NCI-H345 treated with DMSO at 0.1 percent for 48 hours (cell line): ENCODE data around the gene LRP4.
"Not testable (repeated sequence)": the region's sequence is repeated elsewhere in the genome, so short reads cannot be mapped to it uniquely, and the experiment has no call there.

Experiments
- DNase-seq: peaks from one replicate; lab custom pipeline; 2025; ENCODE audit not compliant: unreplicated experiment; lab: John Stamatoyannopoulos, UW

Gene LRP4, protein sequence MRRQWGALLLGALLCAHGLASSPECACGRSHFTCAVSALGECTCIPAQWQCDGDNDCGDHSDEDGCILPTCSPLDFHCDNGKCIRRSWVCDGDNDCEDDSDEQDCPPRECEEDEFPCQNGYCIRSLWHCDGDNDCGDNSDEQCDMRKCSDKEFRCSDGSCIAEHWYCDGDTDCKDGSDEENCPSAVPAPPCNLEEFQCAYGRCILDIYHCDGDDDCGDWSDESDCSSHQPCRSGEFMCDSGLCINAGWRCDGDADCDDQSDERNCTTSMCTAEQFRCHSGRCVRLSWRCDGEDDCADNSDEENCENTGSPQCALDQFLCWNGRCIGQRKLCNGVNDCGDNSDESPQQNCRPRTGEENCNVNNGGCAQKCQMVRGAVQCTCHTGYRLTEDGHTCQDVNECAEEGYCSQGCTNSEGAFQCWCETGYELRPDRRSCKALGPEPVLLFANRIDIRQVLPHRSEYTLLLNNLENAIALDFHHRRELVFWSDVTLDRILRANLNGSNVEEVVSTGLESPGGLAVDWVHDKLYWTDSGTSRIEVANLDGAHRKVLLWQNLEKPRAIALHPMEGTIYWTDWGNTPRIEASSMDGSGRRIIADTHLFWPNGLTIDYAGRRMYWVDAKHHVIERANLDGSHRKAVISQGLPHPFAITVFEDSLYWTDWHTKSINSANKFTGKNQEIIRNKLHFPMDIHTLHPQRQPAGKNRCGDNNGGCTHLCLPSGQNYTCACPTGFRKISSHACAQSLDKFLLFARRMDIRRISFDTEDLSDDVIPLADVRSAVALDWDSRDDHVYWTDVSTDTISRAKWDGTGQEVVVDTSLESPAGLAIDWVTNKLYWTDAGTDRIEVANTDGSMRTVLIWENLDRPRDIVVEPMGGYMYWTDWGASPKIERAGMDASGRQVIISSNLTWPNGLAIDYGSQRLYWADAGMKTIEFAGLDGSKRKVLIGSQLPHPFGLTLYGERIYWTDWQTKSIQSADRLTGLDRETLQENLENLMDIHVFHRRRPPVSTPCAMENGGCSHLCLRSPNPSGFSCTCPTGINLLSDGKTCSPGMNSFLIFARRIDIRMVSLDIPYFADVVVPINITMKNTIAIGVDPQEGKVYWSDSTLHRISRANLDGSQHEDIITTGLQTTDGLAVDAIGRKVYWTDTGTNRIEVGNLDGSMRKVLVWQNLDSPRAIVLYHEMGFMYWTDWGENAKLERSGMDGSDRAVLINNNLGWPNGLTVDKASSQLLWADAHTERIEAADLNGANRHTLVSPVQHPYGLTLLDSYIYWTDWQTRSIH (N-terminal part only)

DNA sequence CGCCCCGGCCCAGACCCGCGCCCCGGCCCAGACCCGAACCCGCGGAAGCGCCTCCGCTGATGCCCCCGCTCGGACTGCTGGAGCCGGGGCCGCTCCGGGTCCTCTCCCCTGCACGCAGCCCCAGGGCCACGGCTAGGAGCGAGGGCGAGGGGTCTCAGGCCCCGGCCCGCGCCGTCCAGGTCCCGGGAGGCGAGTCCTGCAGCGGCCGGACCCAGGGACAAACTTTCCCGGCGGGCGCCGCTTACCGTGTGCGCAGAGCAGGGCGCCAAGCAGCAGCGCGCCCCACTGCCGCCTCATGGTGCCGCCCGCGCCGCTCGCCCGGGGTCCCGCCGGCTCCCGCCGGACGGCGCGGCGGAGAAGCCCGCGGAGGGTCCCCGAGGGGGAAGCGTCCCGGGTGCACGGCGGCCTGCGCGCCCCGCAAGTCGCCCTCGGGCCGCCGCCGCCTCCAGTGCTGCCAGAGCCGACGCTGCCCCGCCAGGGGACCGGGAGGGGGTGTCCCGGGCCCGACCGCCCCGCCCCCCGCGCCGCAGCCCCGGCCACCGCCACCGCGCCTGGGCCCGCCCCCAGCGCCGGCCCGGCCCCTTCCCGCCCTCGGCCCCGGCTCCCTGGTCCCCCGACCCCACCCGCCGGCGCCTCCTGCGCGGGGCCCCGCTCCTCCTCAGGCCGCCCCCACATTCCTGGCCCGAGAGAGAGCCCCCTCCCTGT is at the start of gene LRP4:
Gene LRP4, minus strand, starts transcription at position 468 of the 705 bp plus-strand sequence. Its CDS starts 171 bp downstream, at position 297.
- DNase-seq = no peak

GRCh38 chr11:46967962-46968361 is 49.6 kb upstream of the LRP4 start:
- no peak for DNase-seq

- DNase-seq = no peak
Measured at GRCh38 chr11:46966773-46967172, 48.4 kb upstream of the LRP4 start.

DNA sequence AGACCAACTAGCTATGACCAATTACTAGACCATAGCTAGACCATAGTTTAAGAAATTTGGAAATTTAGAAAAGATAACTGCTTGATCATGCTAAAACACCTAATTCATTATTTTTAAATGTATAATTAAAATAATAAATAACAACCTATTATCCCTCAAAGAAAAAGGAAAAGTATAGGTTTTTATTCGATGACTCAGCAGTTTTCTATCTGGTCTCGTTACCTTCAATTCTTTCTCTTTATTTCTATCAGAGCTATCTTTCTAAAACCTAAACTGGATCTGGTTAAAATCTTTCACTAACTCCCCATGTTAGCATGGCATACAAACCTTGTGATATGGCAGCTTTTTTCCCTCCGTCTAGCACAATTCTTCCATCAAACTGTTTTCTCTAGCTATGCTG is 45.5 kb upstream of the LRP4 start:
- no peak for DNase-seq

DNA sequence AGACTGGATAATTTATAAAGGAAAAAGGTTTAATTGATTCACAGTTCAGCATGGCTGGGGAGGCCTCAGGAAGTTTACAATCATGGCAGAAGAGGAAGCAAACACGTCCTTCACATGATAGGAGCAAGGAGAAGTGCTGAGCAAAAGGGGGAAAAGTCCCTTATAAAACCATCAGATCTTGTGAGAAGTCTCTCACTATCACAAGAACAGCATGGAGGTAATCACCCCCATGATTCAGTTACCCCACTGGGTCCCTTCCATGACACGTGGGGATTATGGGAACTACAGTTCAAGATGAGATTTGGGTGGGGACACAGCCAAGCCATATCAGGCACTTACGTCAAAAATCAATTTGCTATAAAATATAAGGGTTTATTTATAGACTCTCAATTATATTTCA is 43.5 kb upstream of the LRP4 start:
- DNase-seq = not testable (repeated sequence)

GRCh38 chr11:46961041-46961440 is 42.7 kb upstream of the LRP4 start:
- no peak for DNase-seq

GRCh38 chr11:46958777-46959176 is 40.4 kb upstream of the LRP4 start:
- DNase-seq = no peak

DNA sequence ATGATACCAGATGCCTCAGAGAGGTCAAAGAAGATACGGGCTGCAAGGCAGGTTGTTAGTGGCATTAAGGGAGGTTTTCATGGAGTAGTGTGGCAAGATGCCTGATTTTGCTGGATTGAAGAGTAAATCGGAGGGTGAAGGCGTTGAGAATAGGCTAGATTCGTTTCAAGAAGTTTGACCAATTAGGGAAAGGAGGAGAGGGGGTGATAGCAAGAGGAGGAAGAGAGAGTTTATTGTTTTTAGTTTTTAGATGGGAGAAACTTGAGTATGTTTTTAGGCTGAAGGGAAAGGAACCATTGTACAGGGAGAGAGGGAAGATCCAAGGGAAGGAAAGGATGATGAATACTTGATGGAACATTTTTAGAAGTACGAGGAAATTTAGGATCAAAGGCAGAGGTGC is 34.7 kb upstream of the LRP4 start:
- no peak for DNase-seq

DNA sequence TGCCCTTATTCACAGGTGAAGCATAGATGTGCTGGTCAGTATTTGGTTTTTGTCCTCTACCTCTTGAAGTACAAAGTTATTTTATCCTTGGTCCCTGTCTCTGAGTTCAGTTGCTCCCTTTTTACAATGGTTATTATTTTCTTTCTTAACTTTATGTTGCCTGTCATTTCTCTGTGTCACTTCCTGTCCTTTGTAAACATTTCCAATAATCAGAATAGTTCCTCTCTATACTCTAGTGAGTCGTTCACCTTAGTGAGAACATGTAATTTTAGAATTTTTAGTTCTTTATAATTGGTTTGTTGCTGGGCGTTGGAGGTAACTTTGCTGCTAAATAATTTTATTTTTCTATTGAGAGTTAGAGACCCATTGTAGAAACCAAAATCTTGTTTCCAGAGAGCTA is 34.2 kb upstream of the LRP4 start:
- no peak for DNase-seq

DNA sequence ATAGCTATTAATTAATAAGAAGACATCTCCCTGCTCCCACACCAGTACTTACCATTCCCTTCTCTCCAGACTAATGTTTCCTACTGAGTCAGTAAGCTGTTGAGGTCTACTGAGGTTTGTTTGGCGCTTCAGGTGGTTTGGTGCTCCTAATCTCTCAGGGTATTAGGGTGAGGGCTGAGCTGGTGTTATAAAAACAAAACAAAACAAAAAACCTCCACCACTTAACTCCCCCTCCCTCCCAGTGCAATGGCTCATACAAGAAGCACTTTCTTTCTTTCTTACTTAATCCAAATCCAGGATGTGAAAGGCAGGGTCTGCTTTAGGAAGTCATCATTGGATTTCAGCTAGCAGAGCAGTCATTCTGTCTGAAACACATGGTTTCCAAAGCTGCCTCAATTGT is 33.5 kb upstream of the LRP4 start:
- no peak for DNase-seq

- DNase-seq = no peak
Measured at GRCh38 chr11:46949297-46949696, 30.9 kb upstream of the LRP4 start.

DNA sequence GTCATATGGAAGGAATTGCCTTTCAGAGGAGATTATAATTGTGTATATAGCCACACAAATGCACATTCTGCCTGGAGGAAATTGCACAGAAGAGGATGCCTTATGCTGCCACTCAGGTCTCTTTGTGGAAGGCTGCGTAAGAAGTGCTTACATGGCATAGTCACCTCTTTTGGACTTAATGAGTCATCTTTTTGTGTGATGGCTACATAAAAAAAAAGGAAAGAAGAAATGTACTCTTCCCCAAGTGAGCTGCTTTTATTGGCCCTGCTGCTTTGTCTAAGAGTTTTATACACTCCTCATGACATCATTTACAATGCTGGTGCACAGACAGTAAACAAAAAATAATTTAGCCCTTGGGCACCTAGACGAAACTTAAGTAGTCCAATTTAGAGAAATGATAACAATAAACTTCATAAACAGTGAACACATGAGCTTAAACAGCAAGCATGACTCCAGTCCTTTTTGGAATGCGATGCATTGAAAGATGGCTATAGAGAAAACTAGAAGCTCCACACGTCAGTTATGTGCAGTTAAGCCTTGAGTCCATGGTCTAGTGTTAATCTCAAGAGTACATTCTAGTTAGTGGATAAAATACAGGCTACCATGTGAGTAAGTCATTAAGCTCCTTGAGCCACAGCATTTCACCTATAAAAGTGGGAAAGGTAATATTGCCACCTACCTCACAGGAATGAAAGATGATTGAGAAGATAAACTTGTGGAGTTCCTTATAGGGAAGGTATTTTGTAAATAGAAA is 30.2 kb upstream of the LRP4 start:
- DNase-seq = no peak

DNA sequence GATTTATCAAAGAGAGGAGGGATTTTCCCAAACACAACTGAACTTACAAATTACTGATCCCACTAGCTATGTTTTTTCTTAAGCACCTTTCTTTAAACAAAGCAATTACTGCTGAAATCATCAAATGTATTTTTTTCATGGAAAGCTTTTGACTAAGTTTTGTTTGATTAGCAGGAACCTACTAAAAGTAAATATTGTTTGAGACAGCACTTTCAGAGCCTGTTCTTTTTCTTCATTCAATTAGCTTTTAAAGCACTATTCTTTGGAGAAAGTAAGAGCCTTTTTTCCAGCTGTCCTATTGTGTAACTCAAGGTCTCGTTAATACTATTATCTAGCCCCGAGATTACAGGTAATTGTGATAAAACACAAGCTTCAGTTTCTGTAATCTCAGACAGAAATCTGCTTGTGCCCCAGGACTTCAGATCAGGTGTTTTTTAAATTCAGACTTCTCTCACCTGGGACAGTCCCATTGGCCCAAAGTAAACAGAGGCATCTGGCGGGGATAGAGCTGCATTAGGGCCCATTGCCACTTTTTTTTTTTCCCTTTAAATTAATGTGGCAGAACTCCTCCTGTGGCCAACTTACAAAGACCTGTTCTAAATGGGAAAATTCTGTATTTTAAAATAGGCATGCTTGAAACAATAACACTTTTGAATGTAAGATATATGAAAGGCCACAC is 29.2 kb upstream of the LRP4 start:
- no peak for DNase-seq

DNA sequence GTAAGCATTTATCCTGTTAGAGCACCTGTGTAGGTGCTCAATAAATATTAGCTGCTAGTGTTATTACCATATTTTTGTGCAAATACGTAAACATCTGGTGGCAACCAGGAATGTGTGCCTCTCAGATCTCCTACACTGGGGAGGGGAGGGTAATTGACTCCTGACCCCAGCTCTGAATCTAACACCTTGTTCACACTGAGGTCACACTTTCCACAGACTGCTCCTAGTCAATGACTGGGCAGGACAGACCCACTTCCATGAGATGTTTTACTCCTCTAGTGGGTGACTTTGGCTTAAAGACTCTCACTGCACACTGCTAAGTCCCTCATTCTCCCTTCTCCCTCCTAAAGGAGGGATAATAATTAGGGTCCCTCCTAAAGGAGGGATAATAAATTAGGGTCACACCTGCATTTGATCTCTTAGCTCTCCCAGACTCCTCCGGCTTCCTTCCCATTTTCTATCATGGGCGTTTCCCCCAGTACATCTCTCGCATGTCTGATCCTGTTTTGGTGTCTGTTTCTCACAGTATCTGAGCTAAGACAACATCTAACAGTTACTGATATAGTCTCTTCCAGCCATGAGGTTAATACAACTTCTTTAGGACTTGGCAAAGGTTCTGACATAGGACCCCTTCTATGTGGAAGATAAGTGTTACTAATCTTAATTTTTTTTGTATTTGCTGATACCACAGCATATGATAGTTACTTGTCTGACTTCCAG is 26.2 kb upstream of the LRP4 start:
- no peak for DNase-seq

DNA sequence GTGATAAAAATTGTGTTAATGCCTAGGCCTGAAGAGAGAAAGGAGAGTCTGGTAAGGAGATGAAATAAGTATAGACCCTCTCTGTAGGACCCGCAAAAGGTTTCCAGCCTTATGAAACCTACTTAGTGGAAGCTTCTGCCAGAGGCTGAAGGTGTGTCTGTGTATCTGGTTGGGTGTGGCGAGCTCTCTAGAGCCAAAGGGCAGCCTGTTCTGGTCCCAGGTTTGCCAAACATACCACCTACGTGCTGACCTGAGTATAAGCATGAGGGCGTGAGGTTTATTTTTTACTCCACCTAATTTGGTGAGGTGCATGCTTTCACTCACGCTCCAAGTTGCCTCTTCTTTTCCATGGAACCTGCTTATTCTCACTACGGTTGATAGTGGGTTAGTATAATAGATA is 23.8 kb upstream of the LRP4 start:
- DNase-seq = no peak

- peak; percentile 77 for DNase-seq
Measured at GRCh38 chr11:46936138-46937110, 18.1 kb upstream of the LRP4 start, which contains the start of gene CSTPP1. Gene CSTPP1, plus strand, starts transcription at chr11:46936761. Its CDS starts 45 bp downstream, at chr11:46936806.

DNA sequence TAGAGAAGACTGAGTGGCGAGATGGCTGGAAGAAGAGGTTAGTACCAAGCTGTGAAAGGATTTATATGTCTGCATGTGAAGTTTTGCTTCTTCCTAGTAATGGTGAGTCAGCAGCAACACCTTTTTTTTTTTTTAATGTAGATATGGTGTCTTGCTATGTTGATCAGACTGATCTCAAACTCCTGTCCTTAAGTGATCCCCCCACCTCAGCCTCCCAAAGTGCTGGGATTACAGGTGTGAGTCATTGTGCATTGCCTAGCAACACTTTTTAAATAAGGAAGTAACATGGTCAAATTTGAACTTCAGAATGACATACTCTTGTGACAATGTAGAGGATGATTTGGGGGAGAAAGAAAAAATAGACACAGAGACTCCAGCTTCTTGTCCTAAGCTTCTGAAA is 11.7 kb upstream of the LRP4 start:
- DNase-seq = no peak
